SK-N-DZ (cell line): ENCODE results near the gene GMCL2.

Experiments
- DNase-seq: peaks from one replicate; pipeline ENCODE4 v3.0.0-alpha.2; 2015; ENCODE audit warnings: low spot score

GMCL2 gene

GRCh38 chr5:178182158-178182876, 4.9 kb downstream of the GMCL2 start:
- no peak for DNase-seq

DNA sequence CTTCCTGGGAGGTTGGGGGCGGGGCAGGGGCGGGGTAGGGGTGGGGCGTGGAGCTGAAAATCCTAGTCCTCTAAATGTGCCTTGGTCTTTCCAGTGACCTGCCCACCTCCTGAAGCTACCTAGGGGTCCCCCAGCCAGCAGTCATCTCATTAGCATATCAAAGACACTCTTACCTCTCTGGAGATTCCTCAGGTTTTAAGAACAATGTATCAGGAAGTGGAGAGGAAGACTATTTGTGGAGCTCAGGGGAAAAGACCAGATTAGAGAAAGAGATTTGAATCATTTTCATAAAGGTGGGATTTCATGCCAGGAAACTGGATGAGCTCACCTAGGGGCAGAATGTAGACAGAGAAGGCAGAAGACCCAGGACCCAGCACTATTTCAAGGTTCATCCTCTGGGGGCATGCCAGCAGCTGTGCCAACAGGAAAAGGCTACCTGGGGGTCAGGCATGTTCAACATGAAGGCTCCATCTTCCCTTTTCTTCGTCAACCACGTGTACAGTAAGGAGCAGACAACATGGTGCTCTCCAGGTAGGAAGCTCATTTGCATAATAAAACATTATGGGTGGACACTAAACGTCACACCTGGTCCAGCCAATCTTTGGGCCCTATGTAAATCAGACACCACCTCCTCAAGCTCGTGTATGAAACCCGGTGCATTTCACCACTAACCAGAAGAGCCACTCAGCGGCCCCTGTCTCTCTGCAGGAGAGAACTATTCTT, 6.9 kb downstream of the GMCL2 start:
- DNase-seq = no peak

DNA sequence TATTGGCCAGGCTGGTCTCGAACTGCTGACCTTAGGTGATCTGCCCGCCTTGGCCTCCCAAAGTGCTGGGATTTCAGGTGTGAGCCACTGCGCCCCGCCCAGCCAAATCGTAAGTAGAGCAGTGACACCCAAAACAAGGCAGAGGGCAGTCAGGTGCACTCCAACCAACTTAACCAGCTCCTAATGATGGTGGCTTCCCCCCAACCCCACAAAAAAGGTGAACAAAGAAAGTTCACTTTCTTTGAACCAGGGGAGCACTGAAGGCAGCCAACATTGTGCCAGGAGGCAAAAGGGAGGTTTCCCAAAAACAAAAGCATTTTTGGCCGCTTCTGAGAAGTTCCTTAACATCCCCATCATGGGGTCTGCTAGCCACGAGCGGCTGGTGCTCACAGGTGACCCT, 9.6 kb downstream of the GMCL2 start:
- no peak for DNase-seq

GRCh38 chr5:178176791-178177190, 10.4 kb downstream of the GMCL2 start:
- no peak for DNase-seq

- DNase-seq = no peak
Measured at GRCh38 chr5:178174456-178174855, 12.7 kb downstream of the GMCL2 start.

- no peak for DNase-seq
Measured at GRCh38 chr5:178170455-178170854, 16.7 kb downstream of the GMCL2 start.

DNA sequence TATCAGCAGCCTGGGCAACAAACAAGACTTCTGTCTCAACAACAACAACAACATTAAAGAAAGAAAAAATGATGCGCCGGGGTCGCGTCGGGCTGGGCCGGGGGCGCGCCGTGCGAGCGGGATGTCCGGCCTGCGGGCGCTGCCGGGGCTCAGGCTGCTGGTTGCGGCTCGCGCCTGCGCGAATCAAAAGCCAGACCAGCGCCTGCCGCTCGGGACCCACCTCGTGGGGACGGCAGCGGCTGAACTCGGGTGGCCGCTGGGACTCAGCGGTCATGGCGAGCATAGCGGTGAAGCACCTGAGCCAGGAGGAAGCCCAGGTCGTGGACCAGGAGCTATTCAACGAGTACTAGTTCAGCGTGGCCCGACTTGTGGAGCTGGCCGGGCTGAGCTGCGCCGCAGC, 21.6 kb downstream of the GMCL2 start:
- no peak for DNase-seq

GRCh38 chr5:178163772-178164735, 23.1 kb downstream of the GMCL2 start:
- peak; percentile 80 for DNase-seq

DNA sequence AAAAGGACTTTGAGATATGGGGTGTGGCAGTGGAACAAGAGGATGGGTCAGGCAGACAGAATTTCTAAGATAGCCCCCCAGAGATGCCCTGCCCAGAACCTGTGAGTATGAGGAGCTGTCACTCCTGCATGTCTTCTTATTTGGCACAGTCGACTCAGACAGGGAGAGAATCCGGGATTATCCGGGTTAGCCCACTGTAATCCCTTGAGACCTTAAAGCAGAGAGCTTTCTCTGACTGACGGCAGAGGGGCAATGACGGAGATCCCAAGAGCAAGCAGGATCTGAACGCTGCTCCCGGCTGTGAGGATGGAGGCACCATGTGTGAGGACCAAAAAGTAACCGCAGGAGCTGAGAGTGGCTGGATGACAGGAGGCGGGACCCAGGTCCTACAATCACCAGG, 24.7 kb downstream of the GMCL2 start:
- no peak for DNase-seq

- no peak for DNase-seq
Measured at GRCh38 chr5:178160176-178160575, 27.0 kb downstream of the GMCL2 start.

- no peak for DNase-seq
Measured at GRCh38 chr5:178155065-178155464, 32.1 kb downstream of the GMCL2 start.

- peak; percentile 98 for DNase-seq
Measured at GRCh38 chr5:178153530-178154340, 33.4 kb downstream of the GMCL2 start, which contains the start of gene NHP2. Gene NHP2, minus strand, starts transcription at chr5:178153885. Its CDS starts 68 bp downstream, at chr5:178153817.

DNA sequence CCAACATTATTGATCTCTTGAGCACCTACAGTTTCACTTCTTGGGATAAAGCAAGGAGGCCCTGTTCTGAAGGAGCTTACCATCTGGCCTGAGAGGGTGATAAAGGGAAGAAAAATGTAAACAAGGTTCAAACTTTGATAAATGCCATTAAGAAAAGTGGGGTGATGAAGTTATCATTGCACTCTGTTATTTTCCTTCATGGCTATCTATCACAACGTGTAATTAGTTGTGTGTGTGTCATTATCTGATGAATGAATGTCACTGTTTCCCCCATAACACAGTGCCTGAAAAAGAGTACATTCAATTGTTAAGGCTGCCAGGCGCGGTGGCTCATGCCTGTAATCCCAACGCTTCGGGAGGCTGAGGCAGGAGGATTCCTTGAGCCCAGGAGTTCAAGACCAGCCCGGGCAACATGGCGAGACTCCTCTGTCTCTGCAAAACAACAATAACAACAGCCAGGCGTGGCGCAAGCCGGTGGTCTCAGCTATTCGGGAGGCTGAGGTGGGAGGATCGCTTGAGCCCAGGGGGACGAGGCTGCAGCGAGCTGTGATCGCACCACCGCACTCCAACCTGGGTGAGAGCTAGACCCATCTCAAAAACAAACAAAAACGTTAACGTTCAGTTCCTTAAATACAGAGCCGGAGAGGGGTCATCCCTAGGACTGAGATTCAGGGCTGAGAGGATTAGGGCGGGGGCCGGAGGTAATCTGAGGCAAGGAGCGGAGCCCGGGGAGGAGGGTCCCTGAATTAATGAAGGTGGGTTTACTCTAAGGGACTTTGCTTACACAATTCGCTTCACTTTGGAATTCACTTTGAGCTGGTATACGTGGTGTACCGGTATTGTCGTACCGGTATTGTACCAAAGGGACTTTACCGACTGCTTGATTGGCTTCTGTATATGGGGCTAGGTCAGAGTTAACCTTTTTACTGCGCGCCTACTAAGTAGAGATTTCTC, 34.4 kb downstream of the GMCL2 start:
- DNase-seq = no peak

GRCh38 chr5:178150977-178151734, 36.0 kb downstream of the GMCL2 start:
- no peak for DNase-seq

GRCh38 chr5:178149199-178149932, 37.8 kb downstream of the GMCL2 start:
- no peak for DNase-seq

- no peak for DNase-seq
Measured at GRCh38 chr5:178147406-178147805, 39.8 kb downstream of the GMCL2 start.

- peak; percentile 67 for DNase-seq
Measured at GRCh38 chr5:178145965-178146820, 41.0 kb downstream of the GMCL2 start.
